GM12875 (cell line): Measurements from ENCODE around the gene VAV3.

Experiments used
- H3K4me3 ChIP-seq: one replicate; pipeline ENCODE4 v1.5.1; 2011; ENCODE audit warnings: low read depth, low read length, control low read depth
- TF ChIP-seq, protein P1 (sequence below): IDR thresholded peaks from 2 replicates; pipeline ENCODE4 v1.5.1; 2011; ENCODE audit warnings: low read depth, mild to moderate bottlenecking, control low read depth, inconsistent platforms, low read length, moderate library complexity, borderline replicate concordance; ENCODE audit not compliant: insufficient read depth

VAV3 gene

DNA sequence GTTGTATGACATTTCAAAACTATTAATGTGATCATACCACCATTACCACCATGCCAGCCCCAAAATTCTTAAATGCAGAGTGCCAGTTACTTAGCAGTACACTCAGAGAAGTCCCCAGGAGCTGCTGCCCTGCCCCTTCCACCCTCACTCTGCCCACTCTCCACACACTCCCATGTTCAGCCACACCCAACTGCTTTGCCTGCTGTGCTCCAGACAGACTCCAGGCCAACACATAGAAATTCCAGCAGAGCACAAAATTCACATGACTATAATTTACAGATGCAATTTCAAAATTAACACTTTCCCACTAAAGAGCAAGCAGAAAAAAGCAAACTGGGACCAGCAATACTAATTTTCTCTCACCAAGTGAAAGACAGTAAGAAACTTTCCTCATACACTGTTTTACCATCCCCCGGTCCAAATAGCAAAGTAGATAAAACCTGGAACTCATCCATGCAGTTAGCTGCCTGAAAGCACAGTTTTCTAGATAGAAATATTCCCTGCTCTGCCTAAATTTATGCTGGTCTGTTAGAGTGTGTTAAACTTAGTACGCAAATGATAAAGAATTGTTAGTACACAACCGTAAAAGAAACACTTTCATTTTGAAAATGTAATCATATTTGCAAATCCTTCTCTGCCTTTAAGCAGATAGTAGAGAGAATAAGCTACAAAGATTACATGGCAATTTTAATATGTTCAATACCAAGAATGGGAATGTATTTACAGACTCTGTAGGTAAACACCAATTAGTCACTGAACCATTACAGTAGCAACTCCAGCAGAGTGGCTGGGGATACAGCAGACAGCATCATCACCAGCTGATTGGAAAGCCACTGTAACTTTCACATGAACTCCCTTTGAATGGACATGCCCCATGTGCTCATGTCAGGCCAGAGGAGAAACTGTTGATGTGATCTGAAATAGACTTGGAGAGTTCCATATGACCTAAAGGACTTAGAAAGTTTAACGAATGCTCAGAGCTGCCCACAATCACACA lies 176.5 kb downstream of the VAV3 start:
- no peak overlapping the region for H3K4me3 ChIP-seq
- TF ChIP-seq, protein P1, sequence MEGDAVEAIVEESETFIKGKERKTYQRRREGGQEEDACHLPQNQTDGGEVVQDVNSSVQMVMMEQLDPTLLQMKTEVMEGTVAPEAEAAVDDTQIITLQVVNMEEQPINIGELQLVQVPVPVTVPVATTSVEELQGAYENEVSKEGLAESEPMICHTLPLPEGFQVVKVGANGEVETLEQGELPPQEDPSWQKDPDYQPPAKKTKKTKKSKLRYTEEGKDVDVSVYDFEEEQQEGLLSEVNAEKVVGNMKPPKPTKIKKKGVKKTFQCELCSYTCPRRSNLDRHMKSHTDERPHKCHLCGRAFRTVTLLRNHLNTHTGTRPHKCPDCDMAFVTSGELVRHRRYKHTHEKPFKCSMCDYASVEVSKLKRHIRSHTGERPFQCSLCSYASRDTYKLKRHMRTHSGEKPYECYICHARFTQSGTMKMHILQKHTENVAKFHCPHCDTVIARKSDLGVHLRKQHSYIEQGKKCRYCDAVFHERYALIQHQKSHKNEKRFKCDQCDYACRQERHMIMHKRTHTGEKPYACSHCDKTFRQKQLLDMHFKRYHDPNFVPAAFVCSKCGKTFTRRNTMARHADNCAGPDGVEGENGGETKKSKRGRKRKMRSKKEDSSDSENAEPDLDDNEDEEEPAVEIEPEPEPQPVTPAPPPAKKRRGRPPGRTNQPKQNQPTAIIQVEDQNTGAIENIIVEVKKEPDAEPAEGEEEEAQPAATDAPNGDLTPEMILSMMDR = no peak

DNA sequence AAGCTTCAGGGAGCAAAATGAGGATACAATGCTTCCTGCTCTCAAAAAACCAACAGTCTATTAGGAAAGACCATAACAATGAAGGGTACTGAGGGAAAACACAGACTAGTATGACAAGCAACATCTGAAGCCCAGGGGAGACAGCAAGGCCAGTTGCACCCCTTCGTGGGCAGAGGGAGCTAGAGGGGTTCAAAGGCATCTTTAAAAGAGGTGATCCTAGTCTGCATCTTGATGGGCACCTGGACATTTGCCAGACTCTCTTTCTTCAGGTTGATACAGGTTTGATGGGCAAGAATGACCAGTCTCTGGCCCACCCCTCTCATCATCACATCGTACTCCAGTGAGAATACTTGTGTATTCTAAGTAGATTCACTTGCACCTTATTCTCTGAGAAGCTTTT lies 177.7 kb downstream of the VAV3 start:
- no peak overlapping the region for H3K4me3 ChIP-seq
- TF ChIP-seq, protein P1 = peak; percentile 36; the same call in 1 of the 2 replicates

GRCh38 chr1:107786203-107786845 lies 178.7 kb downstream of the VAV3 start:
- H3K4me3 ChIP-seq = no peak overlapping the region
- TF ChIP-seq, protein P1 = no peak

DNA sequence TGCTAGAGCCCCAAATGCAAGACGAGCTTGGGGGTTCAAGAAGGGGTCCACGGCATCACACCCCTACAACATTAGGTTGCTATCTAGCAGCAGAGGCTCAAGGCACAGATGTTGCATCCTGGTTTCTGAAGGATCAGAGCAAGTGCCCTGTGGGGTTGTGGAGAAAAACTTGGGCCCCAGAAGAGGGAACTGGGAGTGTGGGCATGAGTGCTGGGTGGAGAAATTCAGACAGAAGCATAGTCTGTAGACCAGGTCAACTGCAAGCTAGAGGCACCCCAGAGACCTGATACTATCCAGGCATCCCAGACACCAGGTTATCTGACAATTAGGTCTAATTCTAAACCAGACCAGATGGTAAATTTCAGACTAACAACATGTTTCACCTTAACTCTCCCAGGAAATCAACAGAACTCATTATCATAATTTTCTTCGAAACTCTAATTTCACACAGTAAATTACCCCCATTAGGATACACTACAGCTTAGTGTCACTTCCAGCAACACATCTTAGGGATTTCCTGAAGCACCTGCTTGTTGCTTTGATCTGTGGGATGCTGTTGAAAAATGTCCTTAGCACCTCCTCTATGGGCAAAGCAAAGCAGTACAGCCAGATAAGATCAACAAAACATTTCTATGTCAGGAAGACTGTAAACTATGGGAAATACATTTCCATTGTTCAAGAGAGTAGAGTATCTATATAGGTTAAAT lies 179.3 kb downstream of the VAV3 start:
- no peak overlapping the region for H3K4me3 ChIP-seq

GRCh38 chr1:107782217-107782845 lies 182.6 kb downstream of the VAV3 start:
- no peak overlapping the region for H3K4me3 ChIP-seq
- TF ChIP-seq, protein P1 = peak; percentile 20; the same call in 1 of the 2 replicates

More for the DNA sequence above, 179.3 kb downstream of the VAV3 start:
- TF ChIP-seq, protein P1 = no peak

GRCh38 chr1:107781245-107781644 lies 183.7 kb downstream of the VAV3 start:
- TF ChIP-seq, protein P1 = no peak
- H3K4me3 ChIP-seq = no peak overlapping the region
